ENCODE measurements around the gene GAPDHS. TPM values are rescaled to one million over a fixed set of nuclear protein-coding genes. Genes with fewer than 3 reads are reported as not detected.

Gene GAPDHS
- total RNA-seq, 1 experiment from 2014 or later = not detected

- in situ Hi-C loops (cut with HindIII; ENCODE audit: low pct_unique_long_range_greater_than_20kb, low sequenced_read_pairs) = no loop called here
- Histone ChIP-seq H3K27ac (ENCODE audit: low read length) (no peak overlapping the region), H3K4me1 (ENCODE audit: control insufficient read depth, insufficient read depth, low read length) (peaks cover 6% of the 10 kb centered on the region; the same call in 1 of the 2 replicates), H3K27me3 (ENCODE audit: control insufficient read depth, insufficient read depth, low read length) (peaks cover 3% of the 10 kb centered on the region; the same call in 1 of the 2 replicates), H3K36me3 (ENCODE audit: control insufficient read depth, insufficient read depth, low read length) (no peaks in the 10 kb centered on the region), H3K9me3 (ENCODE audit: control insufficient read depth, insufficient read depth, low read depth, low read length) (no peaks in the 10 kb centered on the region), H3K4me3 (ENCODE audit: low read depth in 2 of 2, low read length in 2 of 2) (no peak overlapping the region)
- no peak for DNase-seq (ENCODE audit: low read depth, low spot score)
- intact Hi-C loops (cut with micrococcal nuclease; ENCODE audit: unreplicated experiment) = loop anchor here (10.0 kb wide), 1 partner anchor 159 kb away; the partner anchor contains the start of gene KMT2B
- POLR2A ChIA-PET = interaction anchor here (0.6 kb wide), 1 partner anchor 192 kb away, joined by 16 read pairs; no protein-coding TSS in a partner anchor
- peak; percentile 57 for ATAC-seq
- no TSS peak for BruUV-seq (replicated peaks)
- TF ChIP-seq TCF7L2 (IDR thresholded peaks at IDR 0.05; ENCODE audit: low read depth, low read length) (no peak), REST (IDR thresholded peaks at IDR 0.05; ENCODE audit: insufficient read depth in 1 of 2, low read depth in 2 of 2, low read length in 1 of 2) (peak in 1 of 2 experiments; percentile 11; a peak in 1 of 4 replicates), SIN3A (IDR thresholded peaks at IDR 0.05; ENCODE audit: borderline replicate concordance, insufficient read depth, low read depth, low read length) (no peak), CTCF (IDR thresholded peaks at IDR 0.05) (peak; percentile 88), POLR2AphosphoS5 (IDR thresholded peaks at IDR 0.05; ENCODE audit: low read depth, low read length) (no peak)
- CTCF ChIA-PET = interaction anchor here (0.6 to 1.1 kb wide), 4 partner anchors 41 to 266 kb away, joined by 3 to 8 read pairs (median 4); no protein-coding TSS in a partner anchor
These were observed 22.2 kb downstream of the GAPDHS start for GRCh38 chr19:35555301-35556005.

- Histone ChIP-seq H3K27ac (ENCODE audit: low read length) (no peak overlapping the region), H3K9me3 (ENCODE audit: control insufficient read depth, insufficient read depth, low read depth, low read length) (no peaks in the 10 kb centered on the region), H3K36me3 (ENCODE audit: control insufficient read depth, insufficient read depth, low read length) (no peaks in the 10 kb centered on the region), H3K27me3 (ENCODE audit: control insufficient read depth, insufficient read depth, low read length) (peaks cover 3% of the 10 kb centered on the region; the same call in 1 of the 2 replicates), H3K4me1 (ENCODE audit: control insufficient read depth, insufficient read depth, low read length) (peaks cover 6% of the 10 kb centered on the region; the same call in 1 of the 2 replicates), H3K4me3 (ENCODE audit: low read depth in 2 of 2, low read length in 2 of 2) (no peak overlapping the region)
- ATAC-seq (no peak), DNase-seq (ENCODE audit: low read depth, low spot score) (no peak)
- intact Hi-C loops (cut with micrococcal nuclease; ENCODE audit: unreplicated experiment) = loop anchor here (10.0 kb wide), 1 partner anchor 159 kb away; the partner anchor contains the start of gene KMT2B
- ChIA-PET POLR2A (interaction anchor here (0.5 to 0.6 kb wide), 2 partner anchors 191 to 327 kb away, joined by 4 to 16 read pairs; no protein-coding TSS in a partner anchor), CTCF (interaction anchor here (0.6 to 1.1 kb wide), 4 partner anchors 41 to 267 kb away, joined by 3 to 8 read pairs (median 4); no protein-coding TSS in a partner anchor)
- BruUV-seq (replicated peaks) = no TSS peak
- in situ Hi-C loops (cut with HindIII; ENCODE audit: low pct_unique_long_range_greater_than_20kb, low sequenced_read_pairs) = no loop called here
- TF ChIP-seq POLR2AphosphoS5 (IDR thresholded peaks at IDR 0.05; ENCODE audit: low read depth, low read length) (no peak), CTCF (IDR thresholded peaks at IDR 0.05) (no peak; the same call in 1 of the 2 replicates), TCF7L2 (IDR thresholded peaks at IDR 0.05; ENCODE audit: low read depth, low read length) (no peak), REST (IDR thresholded peaks at IDR 0.05; ENCODE audit: insufficient read depth in 1 of 2, low read depth in 2 of 2, low read length in 1 of 2) (no peak), SIN3A (IDR thresholded peaks at IDR 0.05; ENCODE audit: borderline replicate concordance, insufficient read depth, low read depth, low read length) (no peak)
These were observed 22.9 kb downstream of the GAPDHS start for GRCh38 chr19:35556025-35556590.

All from Panc1 (cell line).